ENCODE measurements around the gene NCBP3.

NCBP3 gene

DNA sequence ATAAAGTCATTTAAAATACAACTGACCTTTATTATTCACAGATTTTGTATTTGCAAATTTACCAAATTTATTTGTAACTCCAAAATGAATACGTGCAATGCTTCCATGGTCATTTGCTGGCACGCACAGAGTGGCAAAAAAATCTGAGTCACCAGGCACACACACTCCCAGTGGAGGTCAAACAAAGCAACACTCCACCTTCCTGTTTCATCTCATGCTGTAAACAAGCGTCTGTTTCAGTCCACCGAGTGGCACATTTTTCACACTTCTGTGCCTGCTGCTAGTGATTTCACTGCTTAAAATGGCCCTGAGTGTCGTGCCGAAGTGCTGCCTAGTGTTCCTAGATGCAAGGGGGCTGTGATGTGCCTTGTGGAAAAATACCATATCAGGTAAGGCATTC, 27.3 kb downstream of the NCBP3 start:
- Histone ChIP-seq H3K4me1 (ENCODE audit: insufficient read depth, low read length) (no peaks in the 10 kb centered on the region), H3K9me3 (ENCODE audit: insufficient read depth, low read length, severe bottlenecking) (no peaks in the 10 kb centered on the region), H3K27me3 (ENCODE audit: insufficient read depth, low read length, poor library complexity) (no peaks in the 10 kb centered on the region), H3K4me3 (ENCODE audit: low read depth in 1 of 2, low read length in 2 of 2) (no peak overlapping the region), H3K79me2 (ENCODE audit: insufficient read depth, low read length) (no peaks in the 10 kb centered on the region), H3K27ac (ENCODE audit: low read length) (no peak overlapping the region), H3K4me2 (ENCODE audit: insufficient read depth, low read length) (no peak overlapping the region), H3K36me3 (ENCODE audit: insufficient read depth, low read length) (peaks cover 97% of the 10 kb centered on the region), H4K20me1 (ENCODE audit: insufficient read depth, low read length) (no peaks in the 10 kb centered on the region), H3K9ac (ENCODE audit: low read depth, low read length) (no peak overlapping the region), H2AFZ (ENCODE audit: low read depth, low read length) (no peak overlapping the region)
- ATAC-seq (ENCODE audit: insufficient read depth, low read depth) = no peak
- no peak for DNase-seq
- TF ChIP-seq, protein P1, sequence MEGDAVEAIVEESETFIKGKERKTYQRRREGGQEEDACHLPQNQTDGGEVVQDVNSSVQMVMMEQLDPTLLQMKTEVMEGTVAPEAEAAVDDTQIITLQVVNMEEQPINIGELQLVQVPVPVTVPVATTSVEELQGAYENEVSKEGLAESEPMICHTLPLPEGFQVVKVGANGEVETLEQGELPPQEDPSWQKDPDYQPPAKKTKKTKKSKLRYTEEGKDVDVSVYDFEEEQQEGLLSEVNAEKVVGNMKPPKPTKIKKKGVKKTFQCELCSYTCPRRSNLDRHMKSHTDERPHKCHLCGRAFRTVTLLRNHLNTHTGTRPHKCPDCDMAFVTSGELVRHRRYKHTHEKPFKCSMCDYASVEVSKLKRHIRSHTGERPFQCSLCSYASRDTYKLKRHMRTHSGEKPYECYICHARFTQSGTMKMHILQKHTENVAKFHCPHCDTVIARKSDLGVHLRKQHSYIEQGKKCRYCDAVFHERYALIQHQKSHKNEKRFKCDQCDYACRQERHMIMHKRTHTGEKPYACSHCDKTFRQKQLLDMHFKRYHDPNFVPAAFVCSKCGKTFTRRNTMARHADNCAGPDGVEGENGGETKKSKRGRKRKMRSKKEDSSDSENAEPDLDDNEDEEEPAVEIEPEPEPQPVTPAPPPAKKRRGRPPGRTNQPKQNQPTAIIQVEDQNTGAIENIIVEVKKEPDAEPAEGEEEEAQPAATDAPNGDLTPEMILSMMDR (IDR thresholded peaks at IDR 0.05; ENCODE audit: borderline replicate concordance, extremely low read depth, low read length, poor library complexity, severe bottlenecking) = no peak
- TF ChIP-seq EZH2 (IDR thresholded peaks at IDR 0.05; ENCODE audit: borderline replicate concordance, low read depth, low read length, severe bottlenecking) = no peak

DNA sequence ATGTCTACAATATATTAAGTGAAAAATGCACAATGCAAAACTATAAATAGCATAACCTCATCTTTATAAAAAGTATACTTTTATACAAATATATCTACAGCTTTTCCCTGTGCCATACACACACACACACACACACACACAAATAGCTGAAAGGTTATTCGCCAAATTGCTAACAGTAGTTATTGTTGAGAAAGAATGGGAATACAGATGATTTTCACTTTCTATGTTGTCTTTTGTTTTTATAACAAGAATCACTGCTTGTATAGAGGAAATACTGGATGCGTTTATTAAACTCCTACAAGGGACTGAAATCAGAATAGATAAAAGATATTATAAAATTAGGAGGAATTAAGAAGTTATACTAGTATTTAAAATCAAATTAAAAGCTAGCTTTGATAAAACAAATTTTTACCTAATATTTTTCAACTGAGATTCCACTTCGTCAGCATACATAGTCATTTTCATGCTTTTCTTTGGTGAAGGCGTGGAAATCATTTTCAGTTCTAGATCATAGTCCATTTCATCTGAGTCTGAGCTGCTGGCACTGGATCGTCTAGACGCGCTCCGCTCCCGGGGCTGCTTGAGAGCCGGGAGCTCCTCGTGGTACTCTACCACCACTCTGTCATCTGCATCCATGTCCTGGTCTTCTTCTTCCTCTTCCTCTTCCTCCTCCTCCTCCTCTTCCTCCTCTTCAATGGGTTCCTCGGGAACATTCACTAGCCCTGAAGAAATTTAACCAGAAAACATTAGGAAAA, 28.0 kb downstream of the NCBP3 start:
- Histone ChIP-seq H4K20me1 (ENCODE audit: insufficient read depth, low read length) (no peaks in the 10 kb centered on the region), H3K36me3 (ENCODE audit: insufficient read depth, low read length) (peaks cover 98% of the 10 kb centered on the region), H3K27me3 (ENCODE audit: insufficient read depth, low read length, poor library complexity) (no peaks in the 10 kb centered on the region), H3K79me2 (ENCODE audit: insufficient read depth, low read length) (no peaks in the 10 kb centered on the region), H3K27ac (ENCODE audit: low read length) (no peak overlapping the region), H3K4me1 (ENCODE audit: insufficient read depth, low read length) (no peaks in the 10 kb centered on the region), H3K4me3 (ENCODE audit: low read depth in 1 of 2, low read length in 2 of 2) (no peak overlapping the region), H3K9me3 (ENCODE audit: insufficient read depth, low read length, severe bottlenecking) (no peaks in the 10 kb centered on the region), H3K4me2 (ENCODE audit: insufficient read depth, low read length) (no peak overlapping the region), H2AFZ (ENCODE audit: low read depth, low read length) (no peak overlapping the region), H3K9ac (ENCODE audit: low read depth, low read length) (no peak overlapping the region)
- DNase-seq (no peak), ATAC-seq (ENCODE audit: insufficient read depth, low read depth) (no peak)
- TF ChIP-seq EZH2 (IDR thresholded peaks at IDR 0.05; ENCODE audit: borderline replicate concordance, low read depth, low read length, severe bottlenecking) = no peak
- TF ChIP-seq, protein P1 (IDR thresholded peaks at IDR 0.05; ENCODE audit: borderline replicate concordance, extremely low read depth, low read length, poor library complexity, severe bottlenecking) = no peak

DNA sequence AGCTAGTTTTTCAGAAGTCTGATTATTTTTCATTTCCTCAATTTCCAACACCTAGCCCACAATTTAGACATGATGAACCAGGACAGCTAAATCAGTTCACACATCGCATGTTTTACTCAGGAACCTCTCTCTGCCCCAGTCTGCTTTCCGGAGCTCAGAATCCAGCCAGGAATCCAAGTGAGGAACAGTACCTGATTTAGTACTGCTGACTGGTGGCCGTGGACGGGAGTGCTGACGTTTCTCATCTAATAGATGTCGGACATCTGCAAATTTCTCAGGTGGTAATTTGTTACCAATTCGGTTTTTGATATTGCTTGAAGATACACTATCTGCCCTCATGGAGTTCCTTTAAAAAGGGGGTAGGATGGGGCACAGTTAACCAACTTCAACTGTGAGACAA, 30.1 kb downstream of the NCBP3 start:
- no peak overlapping the region for H2AFZ ChIP-seq (ENCODE audit: low read depth, low read length)
- no peaks in the 10 kb centered on the region for H4K20me1 ChIP-seq (ENCODE audit: insufficient read depth, low read length)
- H3K4me2 ChIP-seq (ENCODE audit: insufficient read depth, low read length) = no peak overlapping the region
- peaks cover 97% of the 10 kb centered on the region for H3K36me3 ChIP-seq (ENCODE audit: insufficient read depth, low read length)
- no peak for TF ChIP-seq EZH2 (IDR thresholded peaks at IDR 0.05; ENCODE audit: borderline replicate concordance, low read depth, low read length, severe bottlenecking)
- TF ChIP-seq, protein P1 (IDR thresholded peaks at IDR 0.05; ENCODE audit: borderline replicate concordance, extremely low read depth, low read length, poor library complexity, severe bottlenecking) = peak; percentile 23
- H3K4me1 ChIP-seq (ENCODE audit: insufficient read depth, low read length) = no peaks in the 10 kb centered on the region
- DNase-seq (no peak), ATAC-seq (ENCODE audit: insufficient read depth, low read depth) (no peak)
- no peak overlapping the region for H3K4me3 ChIP-seq (ENCODE audit: low read depth in 1 of 2, low read length in 2 of 2)
- no peak overlapping the region for H3K27ac ChIP-seq (ENCODE audit: low read length)
- H3K79me2 ChIP-seq (ENCODE audit: insufficient read depth, low read length) = no peaks in the 10 kb centered on the region
- no peaks in the 10 kb centered on the region for H3K9me3 ChIP-seq (ENCODE audit: insufficient read depth, low read length, severe bottlenecking)
- no peaks in the 10 kb centered on the region for H3K27me3 ChIP-seq (ENCODE audit: insufficient read depth, low read length, poor library complexity)
- H3K9ac ChIP-seq (ENCODE audit: low read depth, low read length) = no peak overlapping the region

Measured in DND-41 (cell line).